OCI-LY1 (cell line): ENCODE data around the gene LTB4R.

ENCODE experiments used
- EZH2 ChIP-seq: fragments of 200-600 bp; sonication (generic), shearing (Covaris generic); IDR thresholded peaks from 2 replicates; pipeline ENCODE4 v1.8.0; 2017; ENCODE audit warnings: borderline replicate concordance, mixed run types, mild to moderate bottlenecking, antibody characterized with exemption, low read length, moderate library complexity, mixed read lengths
- TF ChIP-seq, protein P1 (sequence below): fragments of 200-600 bp; sonication (generic), shearing (Covaris generic); IDR thresholded peaks from 2 replicates; pipeline ENCODE4 v1.5.1; 2017; ENCODE audit warnings: mild to moderate bottlenecking, antibody characterized with exemption, low read length, moderate library complexity, mixed read lengths

DNA sequence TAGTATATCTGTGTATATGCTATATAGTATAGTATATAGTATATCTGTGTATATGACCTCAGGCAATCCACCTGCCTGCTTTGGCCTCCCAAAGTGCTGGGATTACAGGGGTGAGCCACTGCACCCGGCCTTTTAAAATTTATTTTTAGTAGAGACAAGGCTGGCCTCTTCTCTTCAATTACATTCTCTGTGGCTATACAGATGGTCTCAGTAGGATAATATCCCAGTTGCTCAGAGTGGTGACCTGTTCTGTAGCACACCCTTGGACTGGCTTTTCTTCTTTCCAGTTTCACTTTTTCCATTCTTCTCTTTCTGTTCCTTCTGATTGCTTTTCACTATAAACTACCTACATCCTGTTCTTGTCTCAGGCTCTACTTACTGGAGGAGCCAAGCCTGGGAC lies 53.5 kb downstream of the LTB4R start:
- TF ChIP-seq, protein P1, sequence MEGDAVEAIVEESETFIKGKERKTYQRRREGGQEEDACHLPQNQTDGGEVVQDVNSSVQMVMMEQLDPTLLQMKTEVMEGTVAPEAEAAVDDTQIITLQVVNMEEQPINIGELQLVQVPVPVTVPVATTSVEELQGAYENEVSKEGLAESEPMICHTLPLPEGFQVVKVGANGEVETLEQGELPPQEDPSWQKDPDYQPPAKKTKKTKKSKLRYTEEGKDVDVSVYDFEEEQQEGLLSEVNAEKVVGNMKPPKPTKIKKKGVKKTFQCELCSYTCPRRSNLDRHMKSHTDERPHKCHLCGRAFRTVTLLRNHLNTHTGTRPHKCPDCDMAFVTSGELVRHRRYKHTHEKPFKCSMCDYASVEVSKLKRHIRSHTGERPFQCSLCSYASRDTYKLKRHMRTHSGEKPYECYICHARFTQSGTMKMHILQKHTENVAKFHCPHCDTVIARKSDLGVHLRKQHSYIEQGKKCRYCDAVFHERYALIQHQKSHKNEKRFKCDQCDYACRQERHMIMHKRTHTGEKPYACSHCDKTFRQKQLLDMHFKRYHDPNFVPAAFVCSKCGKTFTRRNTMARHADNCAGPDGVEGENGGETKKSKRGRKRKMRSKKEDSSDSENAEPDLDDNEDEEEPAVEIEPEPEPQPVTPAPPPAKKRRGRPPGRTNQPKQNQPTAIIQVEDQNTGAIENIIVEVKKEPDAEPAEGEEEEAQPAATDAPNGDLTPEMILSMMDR: no peak
- TF ChIP-seq EZH2: no peak
